GM12878 (cell line): ENCODE results near the gene THTPA. TPM values are rescaled to one million over a fixed set of nuclear protein-coding genes. Genes with fewer than 3 reads are reported as not detected.

Experiments used
- ATAC-seq: fragments of 200-7000 bp; cut with Tn5 transposase; 3 replicates; pipeline ENCODE4 v1.9.1; 2020; ENCODE audit warnings: mild to moderate bottlenecking, moderate library complexity
- BruUV-seq: library from RNA; stranded (reverse); fragments of 400-500 nt; replicated peaks from 2 replicates; lab custom pipeline; 2021; lab: Mats Ljungman, UMichigan
- CTCF ChIA-PET: fragments of 300-600 bp; sonication (Branson Sonifier 250); formaldehyde crosslinking; extraction: SDS; loops from one replicate; lab custom pipeline; 2021; ENCODE audit warnings: inconsistent platforms; lab: Yijun Ruan, JAX
- POLR2A ChIA-PET: fragments of 350-600 bp; formaldehyde crosslinking; extraction: SDS; loops from one replicate; lab custom pipeline; 2021; ENCODE audit warnings: inconsistent platforms; lab: Charles Lee
- RAD21 ChIA-PET: fragments of 300-600 bp; sonication (Branson Sonifier 250); formaldehyde crosslinking; loops from one replicate; lab custom pipeline; 2023; ENCODE audit warnings: antibody characterized with exemption; ENCODE audit not compliant: unreplicated experiment; lab: Charles Lee
- SMC1A ChIA-PET: fragments of 300-600 bp; sonication (Branson Sonifier 250); formaldehyde crosslinking; loops from one replicate; lab custom pipeline; 2023; ENCODE audit not compliant: unreplicated experiment, uncharacterized antibody; lab: Charles Lee
- DNase-seq: peaks from one replicate; pipeline ENCODE4 v3.0.0-alpha.2; 2011; ENCODE audit warnings: low read depth, low spot score
- FAIRE-seq: peaks from 3 replicates; lab custom pipeline; 2011; peaks lifted over from hg19 to GRCh38; lab: Jason Lieb, UNC
- H2AFZ ChIP-seq: 2 replicates; pipeline ENCODE4 v1.6.0; 2011; ENCODE audit warnings: low read depth, low read length, control low read depth; ENCODE audit not compliant: control insufficient read depth
- H3K27ac ChIP-seq: 2 replicates; pipeline ENCODE4 v1.5.1; 2011; ENCODE audit warnings: control low read depth; ENCODE audit not compliant: control insufficient read depth, insufficient read depth
- H3K27me3 ChIP-seq, 2 experiments: replicated peaks in 1 of 2; 2 replicates each; pipeline versions ENCODE4 v1.6.0 to v1.6.1; 2011; ENCODE audit warnings: low read length in 1 of 2; ENCODE audit not compliant: control insufficient read depth in 2 of 2, insufficient read depth in 2 of 2
- H3K36me3 ChIP-seq, 2 experiments: 2 replicates each; pipeline ENCODE4 v1.5.1; 2011; ENCODE audit warnings: low read length in 1 of 2; ENCODE audit not compliant: control insufficient read depth in 2 of 2, insufficient read depth in 2 of 2
- H3K4me1 ChIP-seq: 2 replicates; pipeline ENCODE4 v1.6.1; 2011; ENCODE audit warnings: mild to moderate bottlenecking, low read length, moderate library complexity, mixed read lengths; ENCODE audit not compliant: control insufficient read depth, insufficient read depth
- H3K4me2 ChIP-seq: 2 replicates; pipeline ENCODE4 v1.6.0; 2011; ENCODE audit warnings: control low read depth; ENCODE audit not compliant: control insufficient read depth, insufficient read depth
- H3K4me3 ChIP-seq: fragments of 200-600 bp; sonication (generic); 2 replicates; pipeline ENCODE4 v1.5.1; 2016
- H3K79me2 ChIP-seq: 2 replicates; pipeline ENCODE4 v1.6.0; 2011; ENCODE audit warnings: low read length; ENCODE audit not compliant: control insufficient read depth, insufficient read depth
- H3K9ac ChIP-seq: 2 replicates; pipeline ENCODE4 v1.8.0; 2011; ENCODE audit warnings: low read length, control low read depth, mixed read lengths; ENCODE audit not compliant: control insufficient read depth, insufficient read depth
- H3K9me3 ChIP-seq: replicated peaks from 3 replicates; pipeline ENCODE4 v1.5.1; 2011; ENCODE audit warnings: mild to moderate bottlenecking, low read length; ENCODE audit not compliant: control insufficient read depth, insufficient read depth
- H4K20me1 ChIP-seq: 2 replicates; pipeline ENCODE4 v1.6.0; 2011; ENCODE audit not compliant: control insufficient read depth, insufficient read depth
- ATF7 ChIP-seq: fragments of 450-650 bp; IDR thresholded peaks from 2 replicates; pipeline ENCODE4 v1.6.1; 2016; ENCODE audit warnings: low read depth, mild to moderate bottlenecking
- CHD4 ChIP-seq: fragments of 200-600 bp; sonication (generic); IDR thresholded peaks from 2 replicates; pipeline ENCODE4 v1.6.1; 2016; ENCODE audit warnings: mild to moderate bottlenecking
- EGR1 ChIP-seq, 2 experiments: IDR thresholded peaks; 1 replicate in 1 of 2; 2 replicates in 1 of 2; pipeline ENCODE4 v1.6.1; 2011 to 2012; ENCODE audit warnings: low read depth in 2 of 2, low read length in 2 of 2, borderline replicate concordance in 1 of 2, mild to moderate bottlenecking in 1 of 2, moderate library complexity in 1 of 2
- EZH2 ChIP-seq: IDR thresholded peaks from 2 replicates; pipeline ENCODE4 v1.6.1; 2012; ENCODE audit warnings: low read depth, mild to moderate bottlenecking, control low read depth, inconsistent platforms, low read length, borderline replicate concordance; ENCODE audit not compliant: control insufficient read depth
- FOXK2 ChIP-seq: fragments of 450-650 bp; IDR thresholded peaks from 2 replicates; pipeline ENCODE4 v1.6.1; 2017; ENCODE audit warnings: mild to moderate bottlenecking, moderate library complexity
- YBX1 ChIP-seq: fragments of 450-650 bp; IDR thresholded peaks from 2 replicates; pipeline ENCODE4 v1.6.1; 2016; ENCODE audit warnings: antibody characterized with exemption
- ZBED1 ChIP-seq: IDR thresholded peaks from 2 replicates; pipeline ENCODE4 v1.6.1; 2016; ENCODE audit warnings: borderline replicate concordance
- ZNF274 ChIP-seq: IDR thresholded peaks from one replicate; pipeline ENCODE4 v1.8.0; 2011; ENCODE audit not compliant: insufficient read length, insufficient read depth
- ZSCAN29 ChIP-seq: fragments of 450-650 bp; IDR thresholded peaks from 2 replicates; pipeline ENCODE4 v1.6.1; 2017; ENCODE audit warnings: mild to moderate bottlenecking, moderate library complexity
- WGBS: methylation state at CpG from one replicate; pipeline ENCODE4 v1.1.6; 2016; ENCODE audit warnings: low lambda C conversion rate; ENCODE audit not compliant: insufficient replicate concordance, insufficient coverage; ENCODE audit errors: missing lambda C conversion rate; 5-methylcytosine and 5-hydroxymethylcytosine counted together
- in situ Hi-C: fragments of 300-500 bp; cut with MboI; formaldehyde crosslinking; loops from 9 replicates; pipeline ENCODE4 v1.14.3; 2018; ENCODE audit warnings: mixed read lengths
- intact Hi-C: fragments of 100-400 bp; cut with micrococcal nuclease; formaldehyde crosslinking; loops from one replicate; pipeline ENCODE4 v1.14.2; 2022; ENCODE audit not compliant: unreplicated experiment
- polyA plus RNA-seq, 11 experiments: library from polyadenylated mRNA; depleted of rRNA in 4 of 11; unstranded in 6 of 11; stranded (reverse) in 5 of 11; fragments of >200 nt; fragmentation: Nextera tagmentation in 4 of 11; fragmentation: Illumina TruSeq in 1 of 11; extraction: Ambion mirVana in 4 of 11; extraction: Trizol in 1 of 11; gene quantifications; 1 replicate in 1 of 11; 2 replicates in 10 of 11; pipeline versions ENCODE4 v1.2.1 to v1.2.3, GENCODE V29; 2011 to 2016; ENCODE audit warnings: inconsistent platforms in 2 of 11, missing spikeins in 2 of 11, low read depth in 1 of 11
- total RNA-seq, 4 experiments: library from RNA; depleted of rRNA in 3 of 4; stranded (reverse); fragments of >200 nt in 3 of 4; fragmentation: Illumina TruSeq in 1 of 4; extraction: Trizol in 1 of 4; gene quantifications; 2 replicates each; pipeline versions ENCODE4 v1.2.1 to v1.2.3, GENCODE V29; 2013 to 2021
- TF ChIP-seq, protein P1 (sequence below), 3 experiments: IDR thresholded peaks in 2 of 3; conservative IDR thresholded peaks in 1 of 3; 2 replicates each; pipeline ENCODE4 v1.5.1; 2011; ENCODE audit warnings: low read depth in 3 of 3, low read length in 3 of 3, mild to moderate bottlenecking in 3 of 3, control low read depth in 2 of 3, moderate library complexity in 2 of 3, inconsistent platforms in 1 of 3, mixed read lengths in 1 of 3; ENCODE audit not compliant: control insufficient read depth in 2 of 3, insufficient read depth in 1 of 3; ENCODE audit errors: extremely low read depth in 1 of 3
- TF ChIP-seq, protein P2 (sequence below): fragments of 450-650 bp; IDR thresholded peaks from 2 replicates; pipeline ENCODE4 v1.6.1; 2018; ENCODE audit warnings: borderline replicate concordance, mild to moderate bottlenecking; ENCODE audit not compliant: partially characterized antibody
- TF ChIP-seq, protein P3 (sequence below): IDR thresholded peaks from 2 replicates; pipeline ENCODE4 v1.6.1; 2011; ENCODE audit warnings: borderline replicate concordance, low read depth, mild to moderate bottlenecking, moderate library complexity, mixed read lengths, low read length; ENCODE audit not compliant: insufficient read depth; ENCODE audit errors: extremely low read length

Gene THTPA
- total and polyA plus RNA-seq, 10 of the 15 experiments (the other 5 are each of a cell fraction or from before 2014, with no cell fraction given): 3.1 to 24.9 (median 12.8) TPM

DNA sequence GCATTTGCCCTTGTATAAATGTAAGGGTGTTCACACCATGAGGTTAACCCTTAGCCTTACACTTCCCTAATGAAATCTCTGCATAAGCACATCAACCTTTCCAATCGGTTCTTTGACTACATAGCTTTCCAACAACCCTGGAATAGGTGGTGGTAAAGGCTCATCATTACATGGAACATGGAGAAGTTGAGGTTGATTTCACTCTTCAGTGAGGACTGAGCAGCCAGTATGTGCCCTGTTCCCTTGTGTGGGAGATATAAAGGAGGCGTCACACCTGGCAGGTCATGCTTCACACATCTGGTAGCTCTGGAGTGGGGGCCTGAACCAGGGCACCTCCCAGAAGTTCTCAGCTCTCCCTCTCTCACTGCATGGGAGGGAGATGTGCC is 44.2 kb downstream of the THTPA start:
- no TSS peak for BruUV-seq
- intact Hi-C loops (no loop called here), in situ Hi-C loops (no loop called here)
- ChIA-PET CTCF (interaction anchor here (1.6 to 1.9 kb wide), 2 partner anchors 10 to 32 kb away, joined by 4 to 7 read pairs; no protein-coding TSS in a partner anchor), RAD21 (no interaction called here), POLR2A (no interaction called here), SMC1A (interaction anchor here (0.8 to 1.3 kb wide), 2 partner anchors 16 to 32 kb away, joined by 3 to 4 read pairs; no protein-coding TSS in a partner anchor)
- Histone ChIP-seq H3K27ac (no peak overlapping the region), H3K9me3 (no peaks in the 10 kb centered on the region; the same call in 2 of the 3 replicates), H3K9ac (no peak overlapping the region), H4K20me1 (no peaks in the 10 kb centered on the region), H3K4me3 (no peak overlapping the region), H3K4me2 (no peak overlapping the region), H3K79me2 (no peaks in the 10 kb centered on the region), H3K27me3 (no peaks in the 10 kb centered on the region), H3K4me1 (peaks cover 36% of the 10 kb centered on the region), H2AFZ (no peak overlapping the region), H3K36me3 (no peaks in the 10 kb centered on the region)
- TF ChIP-seq, protein P1, sequence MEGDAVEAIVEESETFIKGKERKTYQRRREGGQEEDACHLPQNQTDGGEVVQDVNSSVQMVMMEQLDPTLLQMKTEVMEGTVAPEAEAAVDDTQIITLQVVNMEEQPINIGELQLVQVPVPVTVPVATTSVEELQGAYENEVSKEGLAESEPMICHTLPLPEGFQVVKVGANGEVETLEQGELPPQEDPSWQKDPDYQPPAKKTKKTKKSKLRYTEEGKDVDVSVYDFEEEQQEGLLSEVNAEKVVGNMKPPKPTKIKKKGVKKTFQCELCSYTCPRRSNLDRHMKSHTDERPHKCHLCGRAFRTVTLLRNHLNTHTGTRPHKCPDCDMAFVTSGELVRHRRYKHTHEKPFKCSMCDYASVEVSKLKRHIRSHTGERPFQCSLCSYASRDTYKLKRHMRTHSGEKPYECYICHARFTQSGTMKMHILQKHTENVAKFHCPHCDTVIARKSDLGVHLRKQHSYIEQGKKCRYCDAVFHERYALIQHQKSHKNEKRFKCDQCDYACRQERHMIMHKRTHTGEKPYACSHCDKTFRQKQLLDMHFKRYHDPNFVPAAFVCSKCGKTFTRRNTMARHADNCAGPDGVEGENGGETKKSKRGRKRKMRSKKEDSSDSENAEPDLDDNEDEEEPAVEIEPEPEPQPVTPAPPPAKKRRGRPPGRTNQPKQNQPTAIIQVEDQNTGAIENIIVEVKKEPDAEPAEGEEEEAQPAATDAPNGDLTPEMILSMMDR (IDR thresholded peaks at IDR 0.05 in 2 of 3, conservative IDR thresholded peaks at IDR 0.05 in 1 of 3; ENCODE audit: control insufficient read depth in 2 of 3, extremely low read depth in 1 of 3, insufficient read depth in 1 of 3, low read depth in 3 of 3, low read length in 3 of 3): no peak
- 0 out of 2 replicates have a peak, but pooled peaks have one; percentile 12 for TF ChIP-seq FOXK2
- TF ChIP-seq YBX1: no peak
- no peak for FAIRE-seq
- no peak for DNase-seq
- ATAC-seq: no peak
- WGBS: 96% methylated on average over 2 of the region's 2 CpGs

DNA sequence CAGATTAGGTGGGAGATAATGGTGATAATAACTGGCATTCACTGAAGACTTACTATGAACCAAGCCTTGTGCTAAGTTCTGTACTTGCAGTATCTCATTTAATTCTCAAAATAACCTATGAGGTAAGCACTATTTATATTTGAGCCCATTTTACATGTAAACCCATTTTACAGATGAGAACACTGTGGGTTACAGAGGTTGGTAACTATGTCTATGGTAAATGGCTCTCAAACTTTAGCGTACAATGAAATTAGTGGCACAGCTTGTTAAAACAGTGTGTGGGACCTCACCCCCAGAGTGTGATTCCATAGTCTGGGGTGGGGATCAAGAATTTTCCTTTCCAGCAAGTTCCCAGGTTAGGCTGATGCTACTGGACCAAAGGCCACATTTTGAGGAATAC is 44.7 kb downstream of the THTPA start:
- CTCF ChIA-PET: interaction anchor here (1.9 to 3.3 kb wide), 2 partner anchors 10 to 32 kb away, joined by 7 to 18 read pairs; no protein-coding TSS in a partner anchor
- TF ChIP-seq ZNF274: no peak
- TF ChIP-seq, protein P2, sequence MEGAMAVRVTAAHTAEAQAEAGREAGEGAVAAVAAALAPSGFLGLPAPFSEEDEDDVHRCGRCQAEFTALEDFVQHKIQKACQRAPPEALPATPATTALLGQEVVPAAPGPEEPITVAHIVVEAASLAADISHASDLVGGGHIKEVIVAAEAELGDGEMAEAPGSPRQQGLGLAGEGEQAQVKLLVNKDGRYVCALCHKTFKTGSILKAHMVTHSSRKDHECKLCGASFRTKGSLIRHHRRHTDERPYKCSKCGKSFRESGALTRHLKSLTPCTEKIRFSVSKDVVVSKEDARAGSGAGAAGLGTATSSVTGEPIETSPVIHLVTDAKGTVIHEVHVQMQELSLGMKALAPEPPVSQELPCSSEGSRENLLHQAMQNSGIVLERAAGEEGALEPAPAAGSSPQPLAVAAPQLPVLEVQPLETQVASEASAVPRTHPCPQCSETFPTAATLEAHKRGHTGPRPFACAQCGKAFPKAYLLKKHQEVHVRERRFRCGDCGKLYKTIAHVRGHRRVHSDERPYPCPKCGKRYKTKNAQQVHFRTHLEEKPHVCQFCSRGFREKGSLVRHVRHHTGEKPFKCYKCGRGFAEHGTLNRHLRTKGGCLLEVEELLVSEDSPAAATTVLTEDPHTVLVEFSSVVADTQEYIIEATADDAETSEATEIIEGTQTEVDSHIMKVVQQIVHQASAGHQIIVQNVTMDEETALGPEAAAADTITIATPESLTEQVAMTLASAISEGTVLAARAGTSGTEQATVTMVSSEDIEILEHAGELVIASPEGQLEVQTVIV: no peak
- TF ChIP-seq, protein P3, sequence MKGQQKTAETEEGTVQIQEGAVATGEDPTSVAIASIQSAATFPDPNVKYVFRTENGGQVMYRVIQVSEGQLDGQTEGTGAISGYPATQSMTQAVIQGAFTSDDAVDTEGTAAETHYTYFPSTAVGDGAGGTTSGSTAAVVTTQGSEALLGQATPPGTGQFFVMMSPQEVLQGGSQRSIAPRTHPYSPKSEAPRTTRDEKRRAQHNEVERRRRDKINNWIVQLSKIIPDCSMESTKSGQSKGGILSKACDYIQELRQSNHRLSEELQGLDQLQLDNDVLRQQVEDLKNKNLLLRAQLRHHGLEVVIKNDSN: no peak
- no peak for TF ChIP-seq ATF7
- no peak for TF ChIP-seq EZH2
- no peak for TF ChIP-seq ZBED1
- TF ChIP-seq CHD4: no peak
- no peak for TF ChIP-seq EGR1 (IDR thresholded peaks at IDR 0.05; ENCODE audit: borderline replicate concordance in 1 of 2, low read depth in 2 of 2, low read length in 2 of 2)
- no peak for TF ChIP-seq ZSCAN29

More for the DNA sequence above, 44.7 kb downstream of the THTPA start:
- Histone ChIP-seq H3K36me3 (no peaks in the 10 kb centered on the region), H4K20me1 (no peaks in the 10 kb centered on the region), H3K79me2 (no peaks in the 10 kb centered on the region), H3K9ac (no peak overlapping the region), H3K4me1 (peaks cover 41% of the 10 kb centered on the region), H2AFZ (no peak overlapping the region), H3K9me3 (no peaks in the 10 kb centered on the region; the same call in 2 of the 3 replicates), H3K4me2 (no peak overlapping the region), H3K4me3 (no peak overlapping the region), H3K27ac (no peak overlapping the region), H3K27me3 (no peaks in the 10 kb centered on the region)
- POLR2A ChIA-PET: no interaction called here
- no peak for FAIRE-seq
- WGBS: 96% methylated on average over 1 of the region's 1 CpG
- no TSS peak for BruUV-seq
- intact Hi-C loops: no loop called here
- no peak for ATAC-seq
- in situ Hi-C loops: no loop called here
- RAD21 ChIA-PET: no interaction called here
- SMC1A ChIA-PET: interaction anchor here (0.8 to 1.3 kb wide), 2 partner anchors 16 to 31 kb away, joined by 3 to 4 read pairs; no protein-coding TSS in a partner anchor
- DNase-seq: no peak
